Endothelial cell of umbilical vein (primary cell): ENCODE measurements around the gene VPS16. TPM values are rescaled to one million over a fixed set of nuclear protein-coding genes. Genes with fewer than 3 reads are reported as not detected.

Experiments
- BruUV-seq: library from RNA; stranded (reverse); fragments of 400-500 nt; replicated peaks from 2 replicates; lab custom pipeline; 2021; lab: Mats Ljungman, UMichigan
- CTCF ChIA-PET: fragments of 300-600, 350-600 bp; sonication (Branson Sonifier 250); formaldehyde crosslinking; loops from one replicate; lab custom pipeline; 2021; ENCODE audit warnings: antibody characterized with exemption, inconsistent platforms; lab: Charles Lee
- POLR2A ChIA-PET: fragments of 300-600, 350-600 bp; sonication (Branson Sonifier 250); formaldehyde crosslinking; loops from one replicate; lab custom pipeline; 2021; ENCODE audit warnings: antibody characterized with exemption, inconsistent platforms; lab: Charles Lee
- DNase-seq: peaks from one replicate; pipeline ENCODE4 v3.0.0-alpha.2; 2011; ENCODE audit warnings: low read depth, low spot score
- FAIRE-seq: peaks from 2 replicates; lab custom pipeline; 2011; peaks lifted over from hg19 to GRCh38; lab: Jason Lieb, UNC
- H2AFZ ChIP-seq: 2 replicates; pipeline ENCODE4 v1.6.0; 2012; ENCODE audit warnings: low read depth, low read length, control low read depth, inconsistent platforms
- H3K27ac ChIP-seq: 2 replicates; pipeline ENCODE4 v1.5.1; 2011; ENCODE audit warnings: low read depth, mild to moderate bottlenecking, control low read depth, low read length, moderate library complexity; ENCODE audit not compliant: insufficient read depth
- H3K27me3 ChIP-seq, 2 experiments: 2 replicates each; pipeline versions ENCODE4 v1.6.0 to v1.6.1; 2011; ENCODE audit warnings: low read length in 2 of 2, mixed read lengths in 1 of 2; ENCODE audit not compliant: control insufficient read depth in 2 of 2, insufficient read depth in 2 of 2
- H3K36me3 ChIP-seq, 2 experiments: 2 replicates in 1 of 2; 3 replicates in 1 of 2; pipeline ENCODE4 v1.5.1; 2011; ENCODE audit warnings: low read length in 2 of 2, mild to moderate bottlenecking in 1 of 2, moderate library complexity in 1 of 2; ENCODE audit not compliant: control insufficient read depth in 2 of 2, insufficient read depth in 2 of 2; ENCODE audit errors: extremely low read depth in 1 of 2
- H3K4me1 ChIP-seq: 3 replicates; pipeline ENCODE4 v1.5.1; 2011; ENCODE audit warnings: mild to moderate bottlenecking, low read length; ENCODE audit not compliant: control insufficient read depth, insufficient read depth; ENCODE audit errors: extremely low read depth
- H3K4me2 ChIP-seq: 2 replicates; pipeline ENCODE4 v1.6.1; 2011; ENCODE audit warnings: low read length, control low read depth, mixed read lengths; ENCODE audit not compliant: insufficient read depth
- H3K4me3 ChIP-seq, 3 experiments: fragments of 200-600 bp in 1 of 3; sonication (generic), shearing (Covaris generic) in 1 of 3; replicated peaks in 1 of 3; 2 replicates each; pipeline ENCODE4 v1.5.1; 2011 to 2016; ENCODE audit warnings: control low read depth in 3 of 3, low read length in 3 of 3, mild to moderate bottlenecking in 2 of 3, inconsistent platforms in 1 of 3, low read depth in 1 of 3, moderate library complexity in 1 of 3; ENCODE audit not compliant: insufficient read depth in 1 of 3
- H3K79me2 ChIP-seq: 2 replicates; pipeline ENCODE4 v1.6.0; 2012; ENCODE audit warnings: low read length, inconsistent platforms; ENCODE audit not compliant: control insufficient read depth, insufficient read depth
- H3K9ac ChIP-seq: replicated peaks from 2 replicates; pipeline ENCODE3; 2011; ENCODE audit warnings: low read length, control low read depth; ENCODE audit not compliant: insufficient read depth; ENCODE audit errors: extremely low read depth
- H3K9me1 ChIP-seq: replicated peaks from 3 replicates; pipeline ENCODE4 v1.6.0; 2011; ENCODE audit warnings: mild to moderate bottlenecking, low read length; ENCODE audit not compliant: control insufficient read depth, insufficient read depth; ENCODE audit errors: extremely low read depth
- H3K9me3 ChIP-seq: replicated peaks from 2 replicates; pipeline ENCODE4 v1.5.1; 2012; ENCODE audit warnings: low read length, inconsistent platforms; ENCODE audit not compliant: control insufficient read depth, insufficient read depth
- H4K20me1 ChIP-seq: replicated peaks from 2 replicates; pipeline ENCODE3; 2011; ENCODE audit warnings: mild to moderate bottlenecking, low read length; ENCODE audit not compliant: control insufficient read depth, insufficient read depth; ENCODE audit errors: extremely low read depth
- EZH2 ChIP-seq: IDR thresholded peaks from 2 replicates; pipeline ENCODE4 v1.6.1; 2012; ENCODE audit warnings: borderline replicate concordance, low read depth, mild to moderate bottlenecking, moderate library complexity, low read length, inconsistent platforms; ENCODE audit not compliant: severe bottlenecking
- FOS ChIP-seq: IDR thresholded peaks from 2 replicates; pipeline ENCODE4 v1.6.1; 2011; ENCODE audit warnings: mild to moderate bottlenecking, low read length, moderate library complexity, borderline replicate concordance; ENCODE audit not compliant: insufficient read depth
- GATA2 ChIP-seq: IDR thresholded peaks from 2 replicates; pipeline ENCODE4 v1.7.0; 2011; ENCODE audit warnings: low read depth, mild to moderate bottlenecking, moderate library complexity, mixed read lengths, low read length; ENCODE audit not compliant: insufficient read length, insufficient read depth
- JUN ChIP-seq: IDR thresholded peaks from 2 replicates; pipeline ENCODE4 v1.6.1; 2011; ENCODE audit warnings: borderline replicate concordance, low read depth; ENCODE audit not compliant: insufficient read length, insufficient read depth
- MAX ChIP-seq: IDR thresholded peaks from 2 replicates; pipeline ENCODE4 v1.6.1; 2011; ENCODE audit not compliant: insufficient read depth, insufficient read length
- MYC ChIP-seq: IDR thresholded peaks from one replicate; pipeline ENCODE4 v1.6.1; 2011; ENCODE audit warnings: mild to moderate bottlenecking, low read depth, low read length
- POLR2A ChIP-seq: IDR thresholded peaks from 2 replicates; pipeline ENCODE4 v1.6.1; 2012; ENCODE audit warnings: low read depth, mild to moderate bottlenecking, control low read depth, low read length
- POLR2AphosphoS5 ChIP-seq: IDR thresholded peaks from 2 replicates; pipeline ENCODE4 v1.6.1; 2012; ENCODE audit warnings: low read depth, mild to moderate bottlenecking, control low read depth, low read length, moderate library complexity; ENCODE audit not compliant: insufficient read depth
- dilution Hi-C: fragments of 300-500 bp; cut with MboI; formaldehyde crosslinking; loops from one replicate; pipeline ENCODE4 v1.15.0; 2019; ENCODE audit warnings: low sequenced_read_pairs; ENCODE audit not compliant: extremely low pct_ligation_motif_present
- intact Hi-C: fragments of 100-400 bp; cut with micrococcal nuclease; formaldehyde crosslinking; loops from one replicate; pipeline ENCODE4 v1.10.0; 2022
- polyA plus RNA-seq, 4 experiments: library from polyadenylated mRNA; depleted of rRNA in 3 of 4; stranded (reverse) in 3 of 4; unstranded in 1 of 4; fragments of >200 nt; gene quantifications; 2 replicates each; pipeline versions ENCODE4 v1.2.1 to v1.2.3, GENCODE V29; 2011 to 2012; ENCODE audit warnings: missing spikeins in 1 of 4
- total RNA-seq: library from RNA; stranded (reverse); gene quantifications from 2 replicates; pipeline ENCODE4 v1.2.3, GENCODE V29; 2021
- TF ChIP-seq, protein P1 (sequence below), 2 donors: IDR thresholded peaks; 1 replicate in 1 of 2; 2 replicates in 1 of 2; pipeline ENCODE4 v1.5.1; 2011; ENCODE audit warnings: low read length in 2 of 2, mild to moderate bottlenecking in 2 of 2, moderate library complexity in 2 of 2, control low read depth in 1 of 2, inconsistent platforms in 1 of 2, low read depth in 1 of 2; ENCODE audit not compliant: insufficient read depth in 1 of 2; ENCODE audit errors: extremely low read depth in 1 of 2

VPS16 gene
- total and polyA plus RNA-seq, 2 donors (not counting 3 experiments of a cell fraction or from before 2014, with no cell fraction given), result 37.6 to 42.3 TPM

DNA sequence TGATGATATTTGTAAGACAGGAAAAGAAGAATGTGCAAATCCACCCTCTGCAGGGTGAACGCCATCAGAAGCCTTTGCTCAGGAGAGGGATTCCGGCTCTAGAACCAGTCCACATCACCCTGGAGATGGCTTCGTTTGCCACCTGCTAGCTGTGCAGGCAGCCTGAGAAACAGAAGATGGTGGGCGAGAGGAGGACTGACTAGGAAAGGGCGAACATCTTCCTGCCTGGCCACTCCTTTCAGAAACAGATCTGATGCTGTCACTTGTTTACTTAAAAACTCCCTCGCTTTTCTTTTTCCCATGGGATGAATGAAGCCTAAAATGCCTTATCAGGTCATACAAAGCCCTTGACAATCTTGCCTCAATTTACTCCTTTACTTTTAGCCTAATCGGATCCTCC is 33.9 kb downstream of the VPS16 start:
- H2AFZ ChIP-seq, result no peak overlapping the region
- peak overlapping the region; percentile 55 to 80 (median 64) for H3K4me3 ChIP-seq
- H4K20me1 ChIP-seq, result no peaks in the 10 kb centered on the region
- H3K9me1 ChIP-seq, result no peaks in the 10 kb centered on the region
- no peak for FAIRE-seq
- peak overlapping the region; percentile 64 for H3K9ac ChIP-seq
- H3K79me2 ChIP-seq, result peaks cover 51% of the 10 kb centered on the region
- no peak for TF ChIP-seq POLR2A
- TF ChIP-seq JUN, result no peak
- no peak for TF ChIP-seq EZH2
- no peak for TF ChIP-seq MAX
- TF ChIP-seq GATA2, result no peak
- TF ChIP-seq MYC, result no peak
- no peak for TF ChIP-seq FOS
- TF ChIP-seq, protein P1, sequence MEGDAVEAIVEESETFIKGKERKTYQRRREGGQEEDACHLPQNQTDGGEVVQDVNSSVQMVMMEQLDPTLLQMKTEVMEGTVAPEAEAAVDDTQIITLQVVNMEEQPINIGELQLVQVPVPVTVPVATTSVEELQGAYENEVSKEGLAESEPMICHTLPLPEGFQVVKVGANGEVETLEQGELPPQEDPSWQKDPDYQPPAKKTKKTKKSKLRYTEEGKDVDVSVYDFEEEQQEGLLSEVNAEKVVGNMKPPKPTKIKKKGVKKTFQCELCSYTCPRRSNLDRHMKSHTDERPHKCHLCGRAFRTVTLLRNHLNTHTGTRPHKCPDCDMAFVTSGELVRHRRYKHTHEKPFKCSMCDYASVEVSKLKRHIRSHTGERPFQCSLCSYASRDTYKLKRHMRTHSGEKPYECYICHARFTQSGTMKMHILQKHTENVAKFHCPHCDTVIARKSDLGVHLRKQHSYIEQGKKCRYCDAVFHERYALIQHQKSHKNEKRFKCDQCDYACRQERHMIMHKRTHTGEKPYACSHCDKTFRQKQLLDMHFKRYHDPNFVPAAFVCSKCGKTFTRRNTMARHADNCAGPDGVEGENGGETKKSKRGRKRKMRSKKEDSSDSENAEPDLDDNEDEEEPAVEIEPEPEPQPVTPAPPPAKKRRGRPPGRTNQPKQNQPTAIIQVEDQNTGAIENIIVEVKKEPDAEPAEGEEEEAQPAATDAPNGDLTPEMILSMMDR (IDR thresholded peaks at IDR 0.05; ENCODE audit: extremely low read depth in 1 of 2, insufficient read depth in 1 of 2, low read depth in 1 of 2, low read length in 2 of 2), result no peak
- no peak for TF ChIP-seq POLR2AphosphoS5
- POLR2A ChIA-PET, result no interaction called here
- peak overlapping the region; percentile 71 for H3K4me2 ChIP-seq
- H3K4me1 ChIP-seq, result peaks cover 35% of the 10 kb centered on the region
- no peaks in the 10 kb centered on the region for H3K27me3 ChIP-seq
- dilution Hi-C loops, result no loop called here
- peak; percentile 27 for DNase-seq
- intact Hi-C loops, result loop anchor here (5.0 kb wide), 4 partner anchors 108 to 173 kb away; partner anchors contain the start of gene MRPS26
- BruUV-seq, result no TSS peak
- CTCF ChIA-PET, result no interaction called here
- H3K27ac ChIP-seq, result no peak overlapping the region
- no peaks in the 10 kb centered on the region for H3K9me3 ChIP-seq
- H3K36me3 ChIP-seq, result no peaks in the 10 kb centered on the region
